ENCODE measurements around the gene NLGN1.
"Not testable (repeated sequence)": the region's sequence is repeated elsewhere in the genome, so short reads cannot be mapped to it uniquely, and the experiment has no call there.

The NLGN1 gene

DNA sequence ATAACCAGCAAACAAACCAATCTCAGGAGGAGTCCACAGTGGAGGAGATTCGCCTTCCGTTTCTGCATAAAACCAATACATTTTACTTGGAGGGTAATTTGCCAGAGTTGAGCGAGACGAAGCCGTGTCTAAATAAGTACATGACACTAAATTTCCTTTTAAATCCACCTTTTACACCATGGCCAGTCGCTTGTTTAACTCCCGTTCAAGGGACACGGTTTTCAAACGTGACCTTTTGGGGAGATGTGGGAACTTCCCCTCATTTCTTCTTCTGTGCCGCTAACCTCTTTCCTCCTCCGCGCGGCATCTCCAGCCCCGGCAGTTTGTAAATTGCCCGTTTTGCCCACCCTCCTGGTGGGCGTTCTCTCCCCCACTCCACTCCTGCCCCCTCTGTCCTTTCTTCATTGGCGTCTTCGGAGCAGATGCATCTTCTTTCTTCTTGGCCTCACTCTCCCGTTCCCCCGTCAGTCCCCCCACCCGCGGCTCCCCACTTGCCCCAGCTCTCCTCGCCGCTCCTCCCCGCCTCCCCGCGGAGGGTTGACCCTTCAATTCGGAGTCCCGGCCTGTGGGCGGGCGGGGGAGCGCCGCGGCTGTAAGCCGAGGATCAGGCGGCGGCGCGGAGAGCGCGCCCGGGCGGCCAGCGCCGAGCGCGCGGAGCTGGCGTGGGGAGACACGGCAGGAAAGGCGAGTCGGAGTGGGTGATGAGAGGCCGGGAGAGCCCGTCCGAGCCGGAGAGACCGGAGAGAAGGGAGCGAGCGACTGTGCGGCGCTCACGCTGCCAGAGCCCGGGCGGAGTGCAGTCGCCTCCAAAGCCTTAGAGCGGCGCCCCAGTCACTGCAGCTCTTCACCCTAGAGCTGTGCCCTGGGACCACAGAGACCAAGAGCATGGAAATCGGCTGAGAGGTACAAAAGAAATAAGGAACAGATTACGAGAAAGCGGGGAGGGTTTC lies at the start of gene NLGN1:
Gene NLGN1 (plus strand): TSS at position 584 of the 950 bp plus-strand sequence.
- no peak for DNase-seq (ENCODE audit: low read depth, low spot score)

GRCh38 chr3:173351886-173352285 lies 45.7 kb upstream of the NLGN1 start:
- DNase-seq (ENCODE audit: low read depth, low spot score), result no peak

GRCh38 chr3:173353137-173353536 lies 44.4 kb upstream of the NLGN1 start:
- not testable (repeated sequence) for DNase-seq (ENCODE audit: low read depth, low spot score)

GRCh38 chr3:173354124-173354523 lies 43.4 kb upstream of the NLGN1 start:
- DNase-seq (ENCODE audit: low read depth, low spot score), result no peak

DNA sequence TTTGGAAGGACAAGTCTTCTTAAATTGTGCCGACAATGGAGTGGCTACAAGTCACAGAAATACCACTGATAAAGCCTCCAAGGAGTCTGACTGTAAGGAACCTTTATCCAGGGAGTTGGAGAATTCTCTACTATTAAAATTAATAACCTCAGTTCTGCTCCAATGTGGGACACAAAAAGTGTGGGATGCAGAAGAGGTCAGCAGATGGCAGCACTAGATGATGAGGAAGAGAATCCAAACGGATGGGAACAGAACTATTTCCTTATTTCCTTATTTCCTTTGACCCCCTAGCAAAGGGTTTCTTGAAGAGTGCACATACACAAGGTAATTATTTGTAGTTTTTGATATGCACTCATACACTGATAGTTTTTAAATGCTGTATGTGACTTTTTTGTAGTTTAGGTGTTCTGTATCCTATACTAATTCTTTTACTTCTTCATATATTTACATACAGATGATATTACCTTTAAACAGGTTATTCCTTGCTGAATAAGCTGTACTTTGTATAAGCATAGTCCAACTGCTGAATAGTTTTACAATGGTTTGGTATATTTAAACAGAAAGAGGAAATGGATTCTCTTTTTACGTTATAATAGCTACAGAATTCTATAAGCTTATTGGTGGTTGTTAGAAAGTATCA lies 25.6 kb upstream of the NLGN1 start:
- no peak for DNase-seq (ENCODE audit: low read depth, low spot score)

DNA sequence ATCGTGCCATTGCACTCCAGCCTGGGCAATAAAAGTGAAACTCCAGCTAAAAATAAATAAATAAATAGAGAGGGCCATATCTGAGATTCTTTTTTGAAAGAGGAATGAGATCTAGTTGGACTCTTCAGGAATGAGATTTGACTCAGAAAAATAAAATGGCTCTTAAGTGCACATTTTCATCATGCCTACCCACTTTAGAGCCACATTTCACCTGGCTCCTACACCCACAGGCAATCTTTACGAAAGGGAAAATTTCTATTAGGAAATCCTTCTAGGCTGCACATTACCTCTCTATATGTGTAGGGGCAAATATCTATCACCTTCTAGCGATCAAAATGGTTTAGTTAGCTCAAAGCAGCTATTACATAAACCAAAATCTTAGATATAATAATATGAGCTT lies 16.9 kb upstream of the NLGN1 start:
- DNase-seq (ENCODE audit: low read depth, low spot score), result no peak

GRCh38 chr3:173381936-173382335 lies 15.6 kb upstream of the NLGN1 start:
- not testable (repeated sequence) for DNase-seq (ENCODE audit: low read depth, low spot score)

DNA sequence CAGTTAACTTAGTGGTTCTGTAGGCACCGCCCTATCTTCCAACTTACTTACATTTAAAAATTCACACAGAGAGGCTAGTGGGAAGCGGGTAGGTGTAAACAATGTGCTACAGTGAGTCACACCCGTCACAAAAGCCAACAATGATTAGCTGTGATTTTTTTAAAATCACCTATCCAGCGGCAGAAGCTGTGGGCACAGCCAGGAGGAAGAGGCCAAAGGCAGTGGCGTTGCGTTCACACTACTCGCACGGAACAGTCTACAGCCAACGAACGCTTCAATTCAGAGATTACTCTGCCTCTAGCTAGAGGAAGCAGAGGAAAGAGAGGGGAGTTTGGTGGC lies 2.5 kb upstream of the NLGN1 start:
- DNase-seq (ENCODE audit: low read depth, low spot score), result no peak

GRCh38 chr3:173395412-173396181 lies 1.9 kb upstream of the NLGN1 start:
- DNase-seq (ENCODE audit: low read depth, low spot score), result no peak

DNA sequence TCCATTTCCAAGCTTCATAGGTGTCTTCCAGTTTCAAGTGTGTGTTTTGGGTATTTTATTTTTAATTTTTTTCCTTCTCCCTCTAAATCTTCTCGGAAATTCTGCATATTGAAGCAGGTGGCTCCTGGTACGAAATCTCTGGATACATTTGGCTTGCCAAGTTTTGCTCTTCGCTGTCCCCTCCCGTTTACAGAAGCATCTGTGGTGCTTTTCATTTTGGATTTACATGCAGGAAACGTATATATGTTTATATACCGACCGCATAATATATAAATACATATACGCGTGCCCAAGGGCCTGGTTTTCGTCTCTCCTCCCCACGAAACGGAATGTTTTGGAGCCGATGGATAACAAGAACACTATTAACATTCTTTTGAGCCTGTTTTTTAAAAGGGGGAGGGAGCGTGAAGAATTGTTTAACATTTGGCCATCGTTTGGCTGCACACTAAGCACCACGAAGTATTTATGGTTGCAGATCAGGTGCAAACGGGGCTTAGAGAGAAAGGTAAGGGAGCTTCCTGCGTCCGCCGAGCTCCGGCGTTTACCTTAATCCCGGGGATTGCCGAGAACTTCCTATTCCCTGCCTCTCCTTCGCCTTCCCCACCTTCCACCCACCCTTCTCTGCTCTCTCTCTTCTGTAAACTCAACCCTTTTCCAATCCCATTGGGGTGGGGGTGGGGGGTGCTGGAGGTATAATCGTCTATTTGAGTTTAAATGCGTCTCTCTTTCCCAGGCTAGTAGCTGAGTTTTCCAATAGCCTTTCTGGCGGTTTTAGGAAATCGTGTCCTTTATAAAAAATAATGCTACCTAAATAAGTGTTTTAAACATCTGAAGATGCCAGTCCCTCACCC lies 1.1 kb upstream of the NLGN1 start:
- DNase-seq (ENCODE audit: low read depth, low spot score), result no peak

DNA sequence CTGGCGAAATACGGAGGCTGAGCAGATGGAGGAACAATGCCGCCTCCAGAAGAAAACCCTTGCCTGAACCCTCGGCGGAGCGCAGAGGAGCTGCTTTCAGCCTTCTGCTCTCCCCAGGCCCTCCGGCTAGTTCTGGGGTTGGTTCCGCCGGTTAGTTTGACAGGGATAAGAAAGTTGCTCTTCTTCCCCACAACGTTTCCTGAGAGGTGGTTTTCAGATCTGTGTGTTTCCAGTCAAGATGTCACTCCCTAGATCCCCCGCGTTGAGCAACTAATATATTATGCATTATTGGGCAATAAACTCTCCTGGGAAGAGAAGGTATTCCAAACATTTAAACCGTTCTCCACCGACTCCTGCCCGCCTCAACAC lies 551 bp downstream of the NLGN1 start:
- DNase-seq (ENCODE audit: low read depth, low spot score), result no peak

DNA sequence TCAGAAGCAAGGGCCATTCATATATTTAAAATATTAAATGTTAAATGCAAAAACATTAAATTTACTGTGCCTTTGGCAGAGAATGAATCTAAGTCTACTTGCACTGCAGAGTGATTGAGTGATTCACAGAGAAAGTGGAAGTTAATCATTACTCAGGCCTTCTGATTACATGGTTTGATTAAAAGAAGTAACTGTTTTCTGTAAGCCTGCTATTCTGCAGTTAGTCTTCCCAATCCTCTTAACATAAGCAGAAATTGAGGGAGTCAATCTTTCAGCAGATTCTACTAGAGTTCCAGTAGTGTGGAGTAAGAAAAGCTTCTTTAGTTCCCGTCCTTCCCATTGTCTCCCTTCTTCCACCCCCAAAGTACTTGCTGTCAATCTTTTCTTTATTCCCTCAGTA lies 1.5 kb downstream of the NLGN1 start:
- no peak for DNase-seq (ENCODE audit: low read depth, low spot score)

- DNase-seq (ENCODE audit: low read depth, low spot score), result no peak
These were observed 3.8 kb downstream of the NLGN1 start for GRCh38 chr3:173401369-173401768.

- DNase-seq (ENCODE audit: low read depth, low spot score), result no peak
These were observed 5.1 kb downstream of the NLGN1 start for GRCh38 chr3:173402656-173403055.

- DNase-seq (ENCODE audit: low read depth, low spot score), result no peak
These were observed 5.8 kb downstream of the NLGN1 start for GRCh38 chr3:173403376-173403775.

GRCh38 chr3:173404156-173404555 lies 6.6 kb downstream of the NLGN1 start:
- DNase-seq (ENCODE audit: low read depth, low spot score), result no peak

- DNase-seq (ENCODE audit: low read depth, low spot score), result no peak
These were observed 12.9 kb downstream of the NLGN1 start for GRCh38 chr3:173410436-173410835.

- DNase-seq (ENCODE audit: low read depth, low spot score), result no peak
These were observed 13.3 kb downstream of the NLGN1 start for GRCh38 chr3:173410849-173411248.

- DNase-seq (ENCODE audit: low read depth, low spot score), result no peak
These were observed 13.9 kb downstream of the NLGN1 start for GRCh38 chr3:173411375-173411973.

DNA sequence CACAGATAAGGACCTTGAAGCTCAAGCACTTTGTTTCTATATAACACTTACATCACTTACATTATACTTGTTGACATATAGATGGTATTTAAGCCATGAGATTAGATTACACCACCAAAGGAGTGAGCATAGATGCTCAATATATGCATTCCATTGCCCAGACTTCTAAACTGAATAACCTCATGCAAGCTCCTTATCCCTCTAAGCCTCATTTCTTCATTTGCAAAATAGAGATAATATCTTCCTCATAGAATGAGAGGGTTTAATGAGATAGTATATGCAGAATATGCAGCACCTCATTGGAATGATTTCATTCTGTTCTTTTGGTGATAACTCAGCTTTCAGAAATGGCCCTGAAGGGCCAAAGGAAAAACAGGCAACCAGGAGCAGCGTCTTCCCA lies 18.5 kb downstream of the NLGN1 start:
- DNase-seq (ENCODE audit: low read depth, low spot score), result no peak

- DNase-seq (ENCODE audit: low read depth, low spot score), result no peak
These were observed 31.5 kb downstream of the NLGN1 start for GRCh38 chr3:173429076-173429475.

Data from smooth muscle cell of the brain vasculature (primary cell).